GM12878 (cell line): ENCODE results near the gene IL31.

Experiments
- BHLHE40 ChIP-seq, 2 experiments: fragments of 450-650 bp in 1 of 2; IDR thresholded peaks; 2 replicates each; pipeline ENCODE4 v1.6.1; 2011 to 2017; ENCODE audit warnings: low read depth in 2 of 2, borderline replicate concordance in 1 of 2, improper control_type of control experiment in 1 of 2, low read length in 1 of 2, mild to moderate bottlenecking in 1 of 2
- BMI1 ChIP-seq: fragments of 450-650 bp; IDR thresholded peaks from 2 replicates; pipeline ENCODE4 v1.6.1; 2016; ENCODE audit warnings: mild to moderate bottlenecking, moderate library complexity, borderline replicate concordance
- EZH2 ChIP-seq: IDR thresholded peaks from 2 replicates; pipeline ENCODE4 v1.6.1; 2012; ENCODE audit warnings: low read depth, mild to moderate bottlenecking, control low read depth, inconsistent platforms, low read length, borderline replicate concordance; ENCODE audit not compliant: control insufficient read depth
- POLR2A ChIP-seq: IDR thresholded peaks from 2 replicates; pipeline ENCODE4 v1.6.1; 2011; ENCODE audit warnings: low read depth, mild to moderate bottlenecking, low read length
- SUZ12 ChIP-seq: fragments of 200-600 bp; sonication (generic); IDR thresholded peaks from one replicate; pipeline ENCODE4 v1.6.1; 2018; ENCODE audit warnings: antibody characterized with exemption, mild to moderate bottlenecking; ENCODE audit not compliant: unreplicated experiment
- TF ChIP-seq, protein P1 (sequence below), 3 experiments: IDR thresholded peaks in 2 of 3; conservative IDR thresholded peaks in 1 of 3; 2 replicates each; pipeline ENCODE4 v1.5.1; 2011; ENCODE audit warnings: low read depth in 3 of 3, low read length in 3 of 3, mild to moderate bottlenecking in 3 of 3, control low read depth in 2 of 3, moderate library complexity in 2 of 3, inconsistent platforms in 1 of 3, mixed read lengths in 1 of 3; ENCODE audit not compliant: control insufficient read depth in 2 of 3, insufficient read depth in 1 of 3; ENCODE audit errors: extremely low read depth in 1 of 3
- TF ChIP-seq, protein P2 (sequence below): IDR thresholded peaks from 2 replicates; pipeline ENCODE4 v1.6.1; 2012; ENCODE audit warnings: low read depth, low read length, improper control_type of control experiment
- TF ChIP-seq, protein P3 (sequence below): IDR thresholded peaks from 2 replicates; pipeline ENCODE4 v1.6.1; 2011; ENCODE audit warnings: low read depth, low read length, improper control_type of control experiment, borderline replicate concordance
- TF ChIP-seq, protein P4 (sequence below): IDR thresholded peaks from 2 replicates; pipeline ENCODE4 v1.6.1; 2011; ENCODE audit warnings: low read depth, mild to moderate bottlenecking, low read length, moderate library complexity, borderline replicate concordance; ENCODE audit errors: extremely low read depth

DNA sequence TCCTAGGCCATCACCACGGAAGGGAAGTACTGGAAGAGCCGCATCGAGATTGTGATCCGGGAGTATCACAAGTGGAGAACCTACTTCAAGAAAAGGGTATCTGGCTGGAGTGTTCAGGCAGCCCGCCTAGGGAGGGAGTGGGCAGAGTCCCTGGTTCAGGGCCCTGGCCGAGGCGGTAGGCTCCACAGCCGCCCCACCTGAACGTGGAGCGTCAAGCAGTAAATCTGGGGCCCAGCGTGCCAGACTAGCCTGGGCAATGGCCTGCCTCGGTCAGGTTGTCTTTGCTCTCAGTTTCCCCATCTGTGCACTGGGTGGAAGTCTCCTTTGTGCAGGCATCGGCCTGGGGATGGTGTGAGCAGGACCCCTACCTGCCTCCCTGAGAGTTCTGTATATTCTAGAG, 44.9 kb downstream of the IL31 start:
- TF ChIP-seq BMI1 (no peak), POLR2A (no peak), EZH2 (no peak), SUZ12 (no peak), BHLHE40 (IDR thresholded peaks at IDR 0.05; ENCODE audit: borderline replicate concordance in 1 of 2, low read depth in 2 of 2, low read length in 1 of 2) (no peak)
- TF ChIP-seq, protein P1, sequence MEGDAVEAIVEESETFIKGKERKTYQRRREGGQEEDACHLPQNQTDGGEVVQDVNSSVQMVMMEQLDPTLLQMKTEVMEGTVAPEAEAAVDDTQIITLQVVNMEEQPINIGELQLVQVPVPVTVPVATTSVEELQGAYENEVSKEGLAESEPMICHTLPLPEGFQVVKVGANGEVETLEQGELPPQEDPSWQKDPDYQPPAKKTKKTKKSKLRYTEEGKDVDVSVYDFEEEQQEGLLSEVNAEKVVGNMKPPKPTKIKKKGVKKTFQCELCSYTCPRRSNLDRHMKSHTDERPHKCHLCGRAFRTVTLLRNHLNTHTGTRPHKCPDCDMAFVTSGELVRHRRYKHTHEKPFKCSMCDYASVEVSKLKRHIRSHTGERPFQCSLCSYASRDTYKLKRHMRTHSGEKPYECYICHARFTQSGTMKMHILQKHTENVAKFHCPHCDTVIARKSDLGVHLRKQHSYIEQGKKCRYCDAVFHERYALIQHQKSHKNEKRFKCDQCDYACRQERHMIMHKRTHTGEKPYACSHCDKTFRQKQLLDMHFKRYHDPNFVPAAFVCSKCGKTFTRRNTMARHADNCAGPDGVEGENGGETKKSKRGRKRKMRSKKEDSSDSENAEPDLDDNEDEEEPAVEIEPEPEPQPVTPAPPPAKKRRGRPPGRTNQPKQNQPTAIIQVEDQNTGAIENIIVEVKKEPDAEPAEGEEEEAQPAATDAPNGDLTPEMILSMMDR (IDR thresholded peaks at IDR 0.05 in 2 of 3, conservative IDR thresholded peaks at IDR 0.05 in 1 of 3; ENCODE audit: control insufficient read depth in 2 of 3, extremely low read depth in 1 of 3, insufficient read depth in 1 of 3, low read depth in 3 of 3, low read length in 3 of 3), result no peak
- TF ChIP-seq, protein P2, sequence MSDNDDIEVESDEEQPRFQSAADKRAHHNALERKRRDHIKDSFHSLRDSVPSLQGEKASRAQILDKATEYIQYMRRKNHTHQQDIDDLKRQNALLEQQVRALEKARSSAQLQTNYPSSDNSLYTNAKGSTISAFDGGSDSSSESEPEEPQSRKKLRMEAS, result no peak
- TF ChIP-seq, protein P3, sequence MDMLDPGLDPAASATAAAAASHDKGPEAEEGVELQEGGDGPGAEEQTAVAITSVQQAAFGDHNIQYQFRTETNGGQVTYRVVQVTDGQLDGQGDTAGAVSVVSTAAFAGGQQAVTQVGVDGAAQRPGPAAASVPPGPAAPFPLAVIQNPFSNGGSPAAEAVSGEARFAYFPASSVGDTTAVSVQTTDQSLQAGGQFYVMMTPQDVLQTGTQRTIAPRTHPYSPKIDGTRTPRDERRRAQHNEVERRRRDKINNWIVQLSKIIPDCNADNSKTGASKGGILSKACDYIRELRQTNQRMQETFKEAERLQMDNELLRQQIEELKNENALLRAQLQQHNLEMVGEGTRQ, result no peak
- TF ChIP-seq, protein P4, sequence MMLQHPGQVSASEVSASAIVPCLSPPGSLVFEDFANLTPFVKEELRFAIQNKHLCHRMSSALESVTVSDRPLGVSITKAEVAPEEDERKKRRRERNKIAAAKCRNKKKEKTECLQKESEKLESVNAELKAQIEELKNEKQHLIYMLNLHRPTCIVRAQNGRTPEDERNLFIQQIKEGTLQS, result no peak
